GM12878 (cell line): ENCODE results near the gene PPP1R7. TPM values are rescaled to one million over a fixed set of nuclear protein-coding genes. Genes with fewer than 3 reads are reported as not detected.

Experiments used
- ATAC-seq: fragments of 200-7000 bp; cut with Tn5 transposase; 3 replicates; pipeline ENCODE4 v1.9.1; 2020; ENCODE audit warnings: mild to moderate bottlenecking, moderate library complexity
- BruUV-seq: library from RNA; stranded (reverse); fragments of 400-500 nt; replicated peaks from 2 replicates; lab custom pipeline; 2021; lab: Mats Ljungman, UMichigan
- CTCF ChIA-PET: fragments of 300-600 bp; sonication (Branson Sonifier 250); formaldehyde crosslinking; extraction: SDS; loops from one replicate; lab custom pipeline; 2021; ENCODE audit warnings: inconsistent platforms; lab: Yijun Ruan, JAX
- POLR2A ChIA-PET: fragments of 350-600 bp; formaldehyde crosslinking; extraction: SDS; loops from one replicate; lab custom pipeline; 2021; ENCODE audit warnings: inconsistent platforms; lab: Charles Lee
- RAD21 ChIA-PET: fragments of 300-600 bp; sonication (Branson Sonifier 250); formaldehyde crosslinking; loops from one replicate; lab custom pipeline; 2023; ENCODE audit warnings: antibody characterized with exemption; ENCODE audit not compliant: unreplicated experiment; lab: Charles Lee
- SMC1A ChIA-PET: fragments of 300-600 bp; sonication (Branson Sonifier 250); formaldehyde crosslinking; loops from one replicate; lab custom pipeline; 2023; ENCODE audit not compliant: unreplicated experiment, uncharacterized antibody; lab: Charles Lee
- DNase-seq: peaks from one replicate; pipeline ENCODE4 v3.0.0-alpha.2; 2011; ENCODE audit warnings: low read depth, low spot score
- FAIRE-seq: peaks from 3 replicates; lab custom pipeline; 2011; peaks lifted over from hg19 to GRCh38; lab: Jason Lieb, UNC
- H2AFZ ChIP-seq: 2 replicates; pipeline ENCODE4 v1.6.0; 2011; ENCODE audit warnings: low read depth, low read length, control low read depth; ENCODE audit not compliant: control insufficient read depth
- H3K27ac ChIP-seq: 2 replicates; pipeline ENCODE4 v1.5.1; 2011; ENCODE audit warnings: control low read depth; ENCODE audit not compliant: control insufficient read depth, insufficient read depth
- H3K27me3 ChIP-seq, 2 experiments: replicated peaks in 1 of 2; 2 replicates each; pipeline versions ENCODE4 v1.6.0 to v1.6.1; 2011; ENCODE audit warnings: low read length in 1 of 2; ENCODE audit not compliant: control insufficient read depth in 2 of 2, insufficient read depth in 2 of 2
- H3K36me3 ChIP-seq, 2 experiments: 2 replicates each; pipeline ENCODE4 v1.5.1; 2011; ENCODE audit warnings: low read length in 1 of 2; ENCODE audit not compliant: control insufficient read depth in 2 of 2, insufficient read depth in 2 of 2
- H3K4me1 ChIP-seq: 2 replicates; pipeline ENCODE4 v1.6.1; 2011; ENCODE audit warnings: mild to moderate bottlenecking, low read length, moderate library complexity, mixed read lengths; ENCODE audit not compliant: control insufficient read depth, insufficient read depth
- H3K4me2 ChIP-seq: 2 replicates; pipeline ENCODE4 v1.6.0; 2011; ENCODE audit warnings: control low read depth; ENCODE audit not compliant: control insufficient read depth, insufficient read depth
- H3K4me3 ChIP-seq: fragments of 200-600 bp; sonication (generic); 2 replicates; pipeline ENCODE4 v1.5.1; 2016
- H3K79me2 ChIP-seq: 2 replicates; pipeline ENCODE4 v1.6.0; 2011; ENCODE audit warnings: low read length; ENCODE audit not compliant: control insufficient read depth, insufficient read depth
- H3K9ac ChIP-seq: 2 replicates; pipeline ENCODE4 v1.8.0; 2011; ENCODE audit warnings: low read length, control low read depth, mixed read lengths; ENCODE audit not compliant: control insufficient read depth, insufficient read depth
- H3K9me3 ChIP-seq: replicated peaks from 3 replicates; pipeline ENCODE4 v1.5.1; 2011; ENCODE audit warnings: mild to moderate bottlenecking, low read length; ENCODE audit not compliant: control insufficient read depth, insufficient read depth
- H4K20me1 ChIP-seq: 2 replicates; pipeline ENCODE4 v1.6.0; 2011; ENCODE audit not compliant: control insufficient read depth, insufficient read depth
- CHD2 ChIP-seq: IDR thresholded peaks from 2 replicates; pipeline ENCODE4 v1.6.1; 2011; ENCODE audit warnings: low read depth, low read length, improper control_type of control experiment, borderline replicate concordance
- E2F4 ChIP-seq: IDR thresholded peaks from 2 replicates; pipeline ENCODE4 v1.6.1; 2012; ENCODE audit warnings: low read depth, low read length, improper control_type of control experiment
- HSF1 ChIP-seq: fragments of 150-350 bp; IDR thresholded peaks from 2 replicates; pipeline ENCODE4 v1.6.1; 2014; ENCODE audit warnings: mild to moderate bottlenecking, low read depth, low read length
- IRF3 ChIP-seq: fragments of 450-650 bp; IDR thresholded peaks from 2 replicates; pipeline ENCODE4 v1.6.1; 2014; ENCODE audit warnings: mild to moderate bottlenecking
- KAT2A ChIP-seq: conservative IDR thresholded peaks from 2 replicates; pipeline ENCODE4 v1.6.1; 2011; ENCODE audit warnings: low read depth, low read length; ENCODE audit not compliant: control insufficient read depth
- MLLT1 ChIP-seq: fragments of 450-650 bp; IDR thresholded peaks from 2 replicates; pipeline ENCODE4 v1.6.1; 2016; ENCODE audit warnings: mild to moderate bottlenecking
- NFYB ChIP-seq: IDR thresholded peaks from 2 replicates; pipeline ENCODE4 v1.6.1; 2011; ENCODE audit warnings: low read depth, mild to moderate bottlenecking, low read length, improper control_type of control experiment, moderate library complexity; ENCODE audit not compliant: insufficient read depth
- SMARCA5 ChIP-seq: fragments of 450-650 bp; IDR thresholded peaks from 2 replicates; pipeline ENCODE4 v1.6.1; 2017; ENCODE audit warnings: mild to moderate bottlenecking
- STAT1 ChIP-seq: fragments of 450-650 bp; conservative IDR thresholded peaks from 2 replicates; pipeline ENCODE4 v1.6.1; 2014; ENCODE audit warnings: antibody characterized with exemption, mild to moderate bottlenecking
- SUPT20H ChIP-seq: IDR thresholded peaks from 2 replicates; pipeline ENCODE4 v1.6.1; 2011; ENCODE audit warnings: low read depth, mild to moderate bottlenecking, low read length, moderate library complexity, borderline replicate concordance; ENCODE audit not compliant: control insufficient read depth
- USF2 ChIP-seq: IDR thresholded peaks from 2 replicates; pipeline ENCODE4 v1.6.1; 2011; ENCODE audit warnings: low read depth, low read length, improper control_type of control experiment, borderline replicate concordance
- ZBED1 ChIP-seq: IDR thresholded peaks from 2 replicates; pipeline ENCODE4 v1.6.1; 2016; ENCODE audit warnings: borderline replicate concordance
- WGBS: methylation state at CpG from one replicate; pipeline ENCODE4 v1.1.6; 2016; ENCODE audit warnings: low lambda C conversion rate; ENCODE audit not compliant: insufficient replicate concordance, insufficient coverage; ENCODE audit errors: missing lambda C conversion rate; 5-methylcytosine and 5-hydroxymethylcytosine counted together
- in situ Hi-C: fragments of 300-500 bp; cut with MboI; formaldehyde crosslinking; loops from 9 replicates; pipeline ENCODE4 v1.14.3; 2018; ENCODE audit warnings: mixed read lengths
- intact Hi-C: fragments of 100-400 bp; cut with micrococcal nuclease; formaldehyde crosslinking; loops from one replicate; pipeline ENCODE4 v1.14.2; 2022; ENCODE audit not compliant: unreplicated experiment
- polyA plus RNA-seq, 11 experiments: library from polyadenylated mRNA; depleted of rRNA in 4 of 11; unstranded in 6 of 11; stranded (reverse) in 5 of 11; fragments of >200 nt; fragmentation: Nextera tagmentation in 4 of 11; fragmentation: Illumina TruSeq in 1 of 11; extraction: Ambion mirVana in 4 of 11; extraction: Trizol in 1 of 11; gene quantifications; 1 replicate in 1 of 11; 2 replicates in 10 of 11; pipeline versions ENCODE4 v1.2.1 to v1.2.3, GENCODE V29; 2011 to 2016; ENCODE audit warnings: inconsistent platforms in 2 of 11, missing spikeins in 2 of 11, low read depth in 1 of 11
- total RNA-seq, 4 experiments: library from RNA; depleted of rRNA in 3 of 4; stranded (reverse); fragments of >200 nt in 3 of 4; fragmentation: Illumina TruSeq in 1 of 4; extraction: Trizol in 1 of 4; gene quantifications; 2 replicates each; pipeline versions ENCODE4 v1.2.1 to v1.2.3, GENCODE V29; 2013 to 2021
- TF ChIP-seq, protein P1 (sequence below): fragments of 450-650 bp; conservative IDR thresholded peaks from 2 replicates; pipeline ENCODE4 v1.6.1; 2017; ENCODE audit warnings: mild to moderate bottlenecking, moderate library complexity

Gene PPP1R7
- total and polyA plus RNA-seq, 10 of the 15 experiments (the other 5 are each of a cell fraction or from before 2014, with no cell fraction given) = 78.5 to 174 (median 93.7) TPM

DNA sequence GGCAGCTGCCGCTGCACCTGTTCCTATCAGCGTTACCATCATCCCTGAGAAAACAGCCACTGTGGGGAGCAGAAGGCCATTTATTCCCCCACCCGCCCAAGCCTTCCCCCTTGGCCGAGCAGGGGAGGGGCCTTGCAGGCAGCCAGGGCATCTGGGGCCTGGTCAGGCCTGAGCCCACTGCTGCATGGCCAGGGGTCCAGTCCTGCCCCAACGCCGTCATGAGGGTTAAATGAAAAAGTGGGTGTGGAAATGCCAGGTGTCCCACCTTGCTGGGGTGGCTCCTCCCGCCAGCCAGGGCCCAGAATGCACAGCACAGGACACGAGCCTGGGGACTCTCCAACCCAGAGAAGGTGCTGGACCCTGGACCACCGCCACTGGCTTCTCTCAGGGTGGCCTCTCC is 52.4 kb downstream of the PPP1R7 start (continued):
- TF ChIP-seq USF2 = no peak

DNA sequence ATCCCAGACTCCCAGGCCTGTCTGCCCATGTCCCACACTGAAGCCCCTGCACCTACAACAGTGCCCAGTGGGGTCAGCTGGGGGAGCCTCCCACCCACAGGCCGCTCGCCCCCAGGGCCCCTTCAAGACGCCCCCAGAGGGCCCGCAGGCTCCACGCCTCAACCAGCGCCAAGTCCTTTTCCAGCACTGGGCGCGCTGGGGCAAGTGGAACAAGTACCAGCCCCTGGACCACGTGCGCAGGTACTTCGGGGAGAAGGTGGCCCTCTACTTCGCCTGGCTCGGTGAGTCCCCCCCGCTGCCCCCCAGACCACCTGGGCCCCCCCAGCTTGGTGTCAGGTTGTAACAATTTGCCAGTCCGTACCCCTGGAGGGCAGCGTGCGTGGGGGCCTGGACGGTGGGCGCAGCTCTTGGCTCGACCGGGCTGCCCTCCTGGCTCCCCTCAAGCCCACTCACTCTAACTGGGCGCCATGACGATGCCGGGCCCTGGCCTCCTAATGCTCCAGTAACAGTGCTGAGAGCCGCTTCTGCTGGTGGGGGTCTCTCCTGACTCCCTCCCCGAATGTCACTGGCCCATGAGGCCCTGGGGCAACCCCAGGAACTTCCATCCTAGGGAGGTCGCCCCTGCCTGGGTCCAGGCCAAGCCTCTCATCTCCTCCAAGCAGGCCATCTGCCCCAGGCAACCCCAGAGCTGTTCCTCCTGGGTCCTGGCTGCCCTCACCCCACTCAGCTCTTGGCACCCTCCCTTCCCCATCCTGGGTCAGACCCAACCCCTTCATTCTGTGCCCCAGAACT is 53.1 kb downstream of the PPP1R7 start:
- SMC1A ChIA-PET = no interaction called here
- TF ChIP-seq SUPT20H = no peak
- TF ChIP-seq HSF1 = no peak
- no peak for TF ChIP-seq ZBED1
- no peak for TF ChIP-seq STAT1
- TF ChIP-seq SMARCA5 = no peak
- TF ChIP-seq, protein P1, sequence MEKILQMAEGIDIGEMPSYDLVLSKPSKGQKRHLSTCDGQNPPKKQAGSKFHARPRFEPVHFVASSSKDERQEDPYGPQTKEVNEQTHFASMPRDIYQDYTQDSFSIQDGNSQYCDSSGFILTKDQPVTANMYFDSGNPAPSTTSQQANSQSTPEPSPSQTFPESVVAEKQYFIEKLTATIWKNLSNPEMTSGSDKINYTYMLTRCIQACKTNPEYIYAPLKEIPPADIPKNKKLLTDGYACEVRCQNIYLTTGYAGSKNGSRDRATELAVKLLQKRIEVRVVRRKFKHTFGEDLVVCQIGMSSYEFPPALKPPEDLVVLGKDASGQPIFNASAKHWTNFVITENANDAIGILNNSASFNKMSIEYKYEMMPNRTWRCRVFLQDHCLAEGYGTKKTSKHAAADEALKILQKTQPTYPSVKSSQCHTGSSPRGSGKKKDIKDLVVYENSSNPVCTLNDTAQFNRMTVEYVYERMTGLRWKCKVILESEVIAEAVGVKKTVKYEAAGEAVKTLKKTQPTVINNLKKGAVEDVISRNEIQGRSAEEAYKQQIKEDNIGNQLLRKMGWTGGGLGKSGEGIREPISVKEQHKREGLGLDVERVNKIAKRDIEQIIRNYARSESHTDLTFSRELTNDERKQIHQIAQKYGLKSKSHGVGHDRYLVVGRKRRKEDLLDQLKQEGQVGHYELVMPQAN = no peak
- no peak for TF ChIP-seq IRF3
- no peak for TF ChIP-seq CHD2
- TF ChIP-seq E2F4 = no peak
- TF ChIP-seq NFYB = no peak
- TF ChIP-seq KAT2A = no peak
- TF ChIP-seq MLLT1 = no peak

More for the DNA sequence above, 53.1 kb downstream of the PPP1R7 start:
- H4K20me1 ChIP-seq = no peaks in the 10 kb centered on the region
- H3K9me3 ChIP-seq = no peaks in the 10 kb centered on the region
- no peak overlapping the region for H3K4me2 ChIP-seq
- in situ Hi-C loops = no loop called here
- RAD21 ChIA-PET = no interaction called here
- intact Hi-C loops = no loop called here
- no peak overlapping the region for H3K4me3 ChIP-seq
- H3K4me1 ChIP-seq = no peaks in the 10 kb centered on the region
- POLR2A ChIA-PET = no interaction called here
- CTCF ChIA-PET = no interaction called here
- no peaks in the 10 kb centered on the region for H3K27me3 ChIP-seq
- DNase-seq = no peak
- no peak overlapping the region for H2AFZ ChIP-seq
- no peak for FAIRE-seq
- no peak overlapping the region for H3K27ac ChIP-seq
- H3K36me3 ChIP-seq = no peaks in the 10 kb centered on the region
- no TSS peak for BruUV-seq
- peak; percentile 13; the same call in 1 of the 3 replicates for ATAC-seq
- no peaks in the 10 kb centered on the region for H3K79me2 ChIP-seq
- H3K9ac ChIP-seq = no peak overlapping the region
- 58% methylated on average over 18 of the region's 27 CpGs for WGBS
